Uterus (tissue), 2 donors: ENCODE data around the gene RBFOX1.

Experiments
- POLR2A ChIP-seq, 2 donors: fragments of 450-650 bp; IDR thresholded peaks; one replicate each; pipeline ENCODE4 v1.6.1; 2016; ENCODE audit warnings: antibody characterized with exemption in 2 of 2, mild to moderate bottlenecking in 1 of 2, moderate library complexity in 1 of 2
- TF ChIP-seq, protein P1 (sequence below), 4 experiments: fragments of 200-600 bp in 2 of 4; fragments of 450-650 bp in 2 of 4; sonication (generic) in 2 of 4; IDR thresholded peaks; one replicate each; pipeline ENCODE4 v1.5.1; 2016 to 2019; ENCODE audit warnings: antibody characterized with exemption in 4 of 4, mild to moderate bottlenecking in 2 of 4, moderate library complexity in 1 of 4

DNA sequence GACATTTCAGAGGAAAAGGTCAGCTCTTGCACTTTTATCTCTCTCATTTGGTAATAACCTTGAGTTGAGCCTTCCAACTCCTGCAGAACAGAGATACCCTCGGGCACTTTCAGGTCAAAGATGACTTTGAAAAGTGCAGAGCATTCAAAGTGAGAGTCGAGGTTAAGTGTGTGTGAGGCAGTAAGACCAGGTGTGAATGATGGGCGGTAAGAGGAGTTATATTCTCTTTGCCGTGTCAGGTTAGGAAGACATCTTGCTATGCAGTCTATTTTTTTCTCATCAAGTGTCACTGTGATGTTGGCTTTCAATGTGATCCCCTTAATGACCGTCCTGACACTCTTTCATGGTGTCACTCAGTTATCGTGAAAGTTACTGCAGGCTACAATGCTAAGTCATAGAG lies 248.5 kb downstream of the RBFOX1 start:
- TF ChIP-seq, protein P1, sequence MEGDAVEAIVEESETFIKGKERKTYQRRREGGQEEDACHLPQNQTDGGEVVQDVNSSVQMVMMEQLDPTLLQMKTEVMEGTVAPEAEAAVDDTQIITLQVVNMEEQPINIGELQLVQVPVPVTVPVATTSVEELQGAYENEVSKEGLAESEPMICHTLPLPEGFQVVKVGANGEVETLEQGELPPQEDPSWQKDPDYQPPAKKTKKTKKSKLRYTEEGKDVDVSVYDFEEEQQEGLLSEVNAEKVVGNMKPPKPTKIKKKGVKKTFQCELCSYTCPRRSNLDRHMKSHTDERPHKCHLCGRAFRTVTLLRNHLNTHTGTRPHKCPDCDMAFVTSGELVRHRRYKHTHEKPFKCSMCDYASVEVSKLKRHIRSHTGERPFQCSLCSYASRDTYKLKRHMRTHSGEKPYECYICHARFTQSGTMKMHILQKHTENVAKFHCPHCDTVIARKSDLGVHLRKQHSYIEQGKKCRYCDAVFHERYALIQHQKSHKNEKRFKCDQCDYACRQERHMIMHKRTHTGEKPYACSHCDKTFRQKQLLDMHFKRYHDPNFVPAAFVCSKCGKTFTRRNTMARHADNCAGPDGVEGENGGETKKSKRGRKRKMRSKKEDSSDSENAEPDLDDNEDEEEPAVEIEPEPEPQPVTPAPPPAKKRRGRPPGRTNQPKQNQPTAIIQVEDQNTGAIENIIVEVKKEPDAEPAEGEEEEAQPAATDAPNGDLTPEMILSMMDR (IDR thresholded peaks at IDR 0.05), result no peak
- TF ChIP-seq POLR2A (IDR thresholded peaks at IDR 0.05), result no peak
